ENCODE results near the gene LLGL2.

DNA sequence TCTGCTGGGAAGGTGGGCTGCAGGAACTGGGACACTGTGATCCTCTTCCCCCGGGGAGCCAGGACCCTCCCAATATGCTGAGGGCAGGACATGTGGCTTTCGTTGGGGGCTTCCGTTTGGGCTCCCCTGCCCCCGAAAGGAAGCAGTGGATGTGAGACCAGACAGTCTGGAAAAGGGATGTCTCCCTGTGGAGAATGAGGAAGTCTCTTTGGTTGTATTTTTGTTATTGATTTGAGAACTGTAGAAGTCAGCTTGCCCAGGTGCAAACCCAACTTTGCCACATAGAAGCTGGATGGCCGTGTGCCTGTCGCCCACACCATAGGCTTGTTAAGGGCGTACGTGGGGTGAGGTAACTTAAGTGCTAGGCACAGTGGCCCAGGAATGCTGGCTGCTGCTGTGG, 18.8 kb downstream of the LLGL2 start:
- TF ChIP-seq, protein P1, sequence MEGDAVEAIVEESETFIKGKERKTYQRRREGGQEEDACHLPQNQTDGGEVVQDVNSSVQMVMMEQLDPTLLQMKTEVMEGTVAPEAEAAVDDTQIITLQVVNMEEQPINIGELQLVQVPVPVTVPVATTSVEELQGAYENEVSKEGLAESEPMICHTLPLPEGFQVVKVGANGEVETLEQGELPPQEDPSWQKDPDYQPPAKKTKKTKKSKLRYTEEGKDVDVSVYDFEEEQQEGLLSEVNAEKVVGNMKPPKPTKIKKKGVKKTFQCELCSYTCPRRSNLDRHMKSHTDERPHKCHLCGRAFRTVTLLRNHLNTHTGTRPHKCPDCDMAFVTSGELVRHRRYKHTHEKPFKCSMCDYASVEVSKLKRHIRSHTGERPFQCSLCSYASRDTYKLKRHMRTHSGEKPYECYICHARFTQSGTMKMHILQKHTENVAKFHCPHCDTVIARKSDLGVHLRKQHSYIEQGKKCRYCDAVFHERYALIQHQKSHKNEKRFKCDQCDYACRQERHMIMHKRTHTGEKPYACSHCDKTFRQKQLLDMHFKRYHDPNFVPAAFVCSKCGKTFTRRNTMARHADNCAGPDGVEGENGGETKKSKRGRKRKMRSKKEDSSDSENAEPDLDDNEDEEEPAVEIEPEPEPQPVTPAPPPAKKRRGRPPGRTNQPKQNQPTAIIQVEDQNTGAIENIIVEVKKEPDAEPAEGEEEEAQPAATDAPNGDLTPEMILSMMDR (IDR thresholded peaks at IDR 0.05): no peak
- TF ChIP-seq ZFX (IDR thresholded peaks at IDR 0.05; ENCODE audit: borderline replicate concordance): no peak

All from 22Rv1 (cell line).